Immature natural killer cell (primary cell): ENCODE measurements around the gene SELENBP1. TPM values are rescaled to one million over a fixed set of nuclear protein-coding genes. Genes with fewer than 3 reads are reported as not detected.

ENCODE experiments used
- DNase-seq, 3 donors: peaks; one replicate each; pipeline ENCODE4 v3.0.0; 2022; ENCODE audit warnings: mixed read lengths in 1 of 3
- H3K27ac Mint-ChIP-seq, 6 donors: one replicate each; pipeline ENCODE4 v1.8.0; 2020; ENCODE audit warnings: mixed read lengths in 6 of 6, mild to moderate bottlenecking in 5 of 6, inconsistent platforms in 4 of 6, moderate library complexity in 3 of 6
- H3K27me3 Mint-ChIP-seq, 3 donors: one replicate each; pipeline ENCODE4 v1.8.0; 2020 to 2021; ENCODE audit warnings: low read depth in 3 of 3, mild to moderate bottlenecking in 3 of 3, mixed read lengths in 3 of 3, moderate library complexity in 3 of 3, inconsistent platforms in 1 of 3
- H3K36me3 Mint-ChIP-seq, 3 donors: one replicate each; pipeline ENCODE4 v1.8.0; 2020; ENCODE audit warnings: mixed read lengths in 3 of 3, inconsistent platforms in 2 of 3, mild to moderate bottlenecking in 2 of 3
- H3K4me1 Mint-ChIP-seq, 2 donors: one replicate each; pipeline ENCODE4 v1.8.0; 2020; ENCODE audit warnings: inconsistent platforms in 2 of 2, mild to moderate bottlenecking in 2 of 2, mixed read lengths in 2 of 2, moderate library complexity in 1 of 2
- H3K4me3 Mint-ChIP-seq, 5 donors: one replicate each; pipeline ENCODE4 v1.8.0; 2020; ENCODE audit warnings: mild to moderate bottlenecking in 5 of 5, mixed read lengths in 5 of 5, inconsistent platforms in 3 of 5, moderate library complexity in 3 of 5
- H3K9me3 Mint-ChIP-seq, 6 donors: one replicate each; pipeline ENCODE4 v1.8.0; 2020; ENCODE audit warnings: mild to moderate bottlenecking in 6 of 6, mixed read lengths in 6 of 6, inconsistent platforms in 4 of 6, moderate library complexity in 3 of 6
- polyA plus RNA-seq, 3 donors: library from polyadenylated mRNA; unstranded; fragments of 300-500 nt; fragmentation: Illumina TruSeq; gene quantifications; one replicate each; pipeline ENCODE4 v1.2.3, GENCODE V29; 2021

The SELENBP1 gene
- polyA plus RNA-seq, 3 donors from 2014 or later = not detected

DNA sequence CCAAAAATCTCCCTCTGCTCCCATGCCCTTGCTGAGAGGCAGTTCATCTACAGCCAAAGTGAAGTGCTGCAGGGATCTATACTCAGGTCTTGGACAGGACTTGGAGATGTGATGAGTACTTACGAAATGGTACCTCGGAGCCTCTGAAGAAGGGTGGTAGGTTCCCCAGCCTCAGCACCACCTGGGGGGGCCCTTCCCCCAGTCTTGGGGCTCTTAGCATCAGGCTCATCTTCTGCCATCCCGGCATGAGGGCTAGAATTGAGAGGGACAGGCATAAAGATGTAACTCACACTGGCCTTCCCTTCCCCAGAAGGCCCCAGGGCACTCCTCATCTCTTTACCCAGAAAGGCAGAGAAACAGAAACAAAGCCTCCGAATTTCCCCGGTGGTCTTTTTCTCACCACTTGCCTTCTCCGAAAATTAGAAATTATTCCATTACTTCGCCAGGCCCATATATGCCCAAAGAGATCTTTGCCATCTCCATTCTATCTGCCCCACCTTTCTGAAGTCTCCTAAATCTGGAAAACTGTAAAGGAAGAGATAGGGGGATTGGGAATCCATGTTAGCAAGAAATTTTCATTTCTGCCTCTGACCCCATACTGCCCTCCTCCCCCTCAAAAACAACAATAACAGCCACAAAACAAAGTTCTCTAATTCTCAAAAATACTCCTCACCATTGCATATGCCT lies 26.3 kb downstream of the SELENBP1 start:
- peaks cover 0 to 2% (median 0%) of the 10 kb centered on the region in 6 donors for H3K9me3 Mint-ChIP-seq
- H3K27ac Mint-ChIP-seq = peak overlapping the region; percentile 94 to 100 (median 98)
- peaks cover 6 to 11% (median 8%) of the 10 kb centered on the region in 3 donors for H3K27me3 Mint-ChIP-seq
- H3K4me1 Mint-ChIP-seq = peaks cover 26 to 29% of the 10 kb centered on the region in 2 donors
- peak overlapping the region; percentile 93 to 98 (median 96) for H3K4me3 Mint-ChIP-seq
- H3K36me3 Mint-ChIP-seq = peaks cover 0 to 23% (median 7%) of the 10 kb centered on the region in 3 donors
- DNase-seq = no peak

DNA sequence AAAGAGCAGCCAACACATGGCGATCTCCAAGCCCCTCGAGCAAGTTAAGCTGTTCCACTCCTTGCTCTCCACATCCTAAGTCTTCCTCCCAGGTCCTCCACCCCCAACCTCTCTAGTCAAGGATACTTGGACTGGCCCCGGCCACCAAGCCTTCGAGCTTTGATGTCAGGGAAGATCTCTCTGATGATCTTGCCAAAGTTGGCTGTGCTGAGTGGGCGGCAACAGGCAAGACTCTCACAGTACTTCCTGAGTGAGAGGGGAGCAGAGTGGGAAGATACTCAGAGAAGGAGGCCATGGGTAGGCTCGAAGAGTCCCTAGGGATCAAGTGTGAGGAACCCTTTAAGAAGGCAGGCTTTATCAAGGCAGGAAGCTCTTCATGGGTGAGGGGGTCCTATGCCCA lies 28.2 kb downstream of the SELENBP1 start:
- no peak overlapping the region for H3K4me3 Mint-ChIP-seq
- DNase-seq = no peak
- peaks cover 30 to 42% of the 10 kb centered on the region in 2 donors for H3K4me1 Mint-ChIP-seq
- H3K27me3 Mint-ChIP-seq = peaks cover 6 to 11% (median 8%) of the 10 kb centered on the region in 3 donors
- H3K36me3 Mint-ChIP-seq = peaks cover 0 to 27% (median 7%) of the 10 kb centered on the region in 3 donors
- H3K9me3 Mint-ChIP-seq = no peaks in the 10 kb centered on the region
- H3K27ac Mint-ChIP-seq = peak overlapping the region in 5 of 6 donors; percentile 27 to 63 (median 43)

GRCh38 chr1:151343587-151343986 lies 28.9 kb downstream of the SELENBP1 start:
- DNase-seq = no peak
- no peaks in the 10 kb centered on the region for H3K9me3 Mint-ChIP-seq
- H3K4me1 Mint-ChIP-seq = peaks cover 30 to 42% of the 10 kb centered on the region in 2 donors
- H3K4me3 Mint-ChIP-seq = no peak overlapping the region
- peak overlapping the region; percentile 23 to 72 (median 66) for H3K27ac Mint-ChIP-seq
- H3K36me3 Mint-ChIP-seq = peaks cover 0 to 27% (median 7%) of the 10 kb centered on the region in 3 donors
- peaks cover 6 to 11% (median 8%) of the 10 kb centered on the region in 3 donors for H3K27me3 Mint-ChIP-seq

- peaks cover 0 to 27% (median 7%) of the 10 kb centered on the region in 3 donors for H3K36me3 Mint-ChIP-seq
- H3K4me3 Mint-ChIP-seq = no peak overlapping the region
- peaks cover 6 to 11% (median 8%) of the 10 kb centered on the region in 3 donors for H3K27me3 Mint-ChIP-seq
- no peak for DNase-seq
- peak overlapping the region in 4 of 6 donors; percentile 29 to 66 (median 39) for H3K27ac Mint-ChIP-seq
- peaks cover 25 to 34% of the 10 kb centered on the region in 2 donors for H3K4me1 Mint-ChIP-seq
- no peaks in the 10 kb centered on the region for H3K9me3 Mint-ChIP-seq
Observed at GRCh38 chr1:151342569-151342968, 29.9 kb downstream of the SELENBP1 start.

DNA sequence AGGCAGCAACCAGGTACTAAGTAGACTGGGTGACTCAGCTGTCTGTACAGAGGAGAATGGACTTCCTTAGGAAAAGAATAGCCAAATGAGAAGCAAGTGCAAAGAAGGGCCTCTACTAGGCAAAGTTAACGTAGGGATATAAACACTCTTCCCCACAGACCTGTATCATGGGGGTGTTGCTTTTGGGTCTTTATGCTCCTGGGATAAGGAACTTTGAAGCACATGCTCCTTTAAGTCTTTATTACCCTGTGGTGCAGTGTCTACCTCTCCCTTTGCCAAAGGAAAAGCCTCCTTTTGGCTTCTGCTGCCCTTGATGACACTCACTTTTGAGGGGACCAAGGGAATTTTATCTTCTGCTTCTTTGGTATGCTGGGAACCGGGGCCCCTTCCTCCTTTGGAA lies 30.5 kb downstream of the SELENBP1 start:
- Mint-ChIP-seq H3K27ac (peak overlapping the region in 1 of 6 donors; percentile 54), H3K36me3 (peaks cover 0 to 27% (median 7%) of the 10 kb centered on the region in 3 donors), H3K4me1 (peaks cover 20 to 28% of the 10 kb centered on the region in 2 donors), H3K27me3 (peaks cover 3 to 8% (median 4%) of the 10 kb centered on the region in 3 donors), H3K4me3 (no peak overlapping the region), H3K9me3 (no peaks in the 10 kb centered on the region)
- no peak for DNase-seq

DNA sequence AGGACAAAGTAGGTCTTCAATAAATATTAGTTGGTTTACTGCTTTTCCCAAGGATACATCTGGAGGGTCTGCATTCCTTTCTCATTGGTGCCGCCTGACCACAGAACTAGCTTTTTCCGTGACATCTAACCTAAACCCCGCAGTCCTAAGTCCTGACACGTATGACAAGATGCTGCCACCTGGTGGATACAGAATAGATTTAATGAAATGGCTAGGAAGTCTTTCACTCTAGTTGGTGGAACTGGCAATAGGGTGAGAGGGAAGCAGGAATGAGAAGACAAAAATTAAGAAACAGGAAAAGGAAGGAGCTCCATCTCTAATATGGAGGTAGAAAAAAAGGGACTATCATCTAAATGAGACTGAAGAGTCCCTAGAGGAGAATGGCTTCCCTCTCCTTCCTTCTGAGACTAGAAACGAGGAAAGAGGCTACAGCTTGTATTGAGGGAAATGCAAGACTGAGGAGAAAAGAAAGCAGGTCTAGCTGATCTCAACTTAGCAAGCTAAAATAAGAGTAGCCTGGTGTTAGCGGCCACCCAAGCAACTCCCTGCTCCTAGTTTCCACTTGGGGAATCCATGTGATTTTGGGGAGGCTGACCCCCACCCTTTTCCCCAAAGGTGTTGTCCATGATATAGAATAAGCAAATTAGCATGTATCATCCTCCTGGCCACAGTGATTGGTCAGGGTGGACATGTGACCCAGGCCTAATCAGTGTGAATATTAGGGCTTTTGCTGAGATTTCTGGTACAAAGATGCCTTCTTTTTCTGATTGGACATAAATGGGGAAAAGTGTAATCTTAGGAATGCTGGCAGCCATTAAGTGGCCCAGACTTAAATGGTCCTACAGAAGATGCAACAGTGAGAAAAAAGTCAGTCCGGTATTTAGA lies 31.4 kb downstream of the SELENBP1 start:
- Mint-ChIP-seq H3K36me3 (peaks cover 0 to 22% (median 7%) of the 10 kb centered on the region in 3 donors), H3K27ac (peak overlapping the region; percentile 44 to 77 (median 75)), H3K4me1 (peaks cover 11 to 19% of the 10 kb centered on the region in 2 donors), H3K4me3 (no peak overlapping the region), H3K27me3 (no peaks in the 10 kb centered on the region), H3K9me3 (no peaks in the 10 kb centered on the region)
- DNase-seq = peak; percentile 60 to 67 (median 62)

- peaks cover 0 to 4% (median 0%) of the 10 kb centered on the region in 3 donors for H3K36me3 Mint-ChIP-seq
- H3K27ac Mint-ChIP-seq = peak overlapping the region in 1 of 6 donors; percentile 89
- H3K4me3 Mint-ChIP-seq = no peak overlapping the region
- H3K27me3 Mint-ChIP-seq = no peaks in the 10 kb centered on the region
- no peak for DNase-seq
- H3K9me3 Mint-ChIP-seq = no peaks in the 10 kb centered on the region
- H3K4me1 Mint-ChIP-seq = peaks cover 4 to 13% of the 10 kb centered on the region in 2 donors
Observed at GRCh38 chr1:151336556-151336955, 35.9 kb downstream of the SELENBP1 start.

DNA sequence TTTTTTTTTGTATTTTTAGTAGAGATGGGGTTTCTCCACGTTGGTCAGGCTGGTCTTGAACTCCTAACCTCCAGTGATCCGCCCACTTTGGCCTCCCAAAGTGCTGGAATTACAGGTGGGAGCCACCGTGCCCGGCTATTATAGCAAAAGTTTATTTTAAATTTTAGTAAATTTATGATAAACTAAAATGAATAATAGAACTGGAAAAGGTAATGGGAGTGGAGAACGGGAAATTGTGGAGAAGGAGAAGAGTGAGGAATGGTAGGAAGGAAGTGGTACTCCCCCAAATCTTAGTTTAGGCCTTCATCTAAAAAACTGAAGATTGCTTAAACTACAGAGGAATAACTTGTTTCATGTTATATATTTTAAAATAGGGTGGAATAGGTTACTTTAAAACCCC lies 37.7 kb downstream of the SELENBP1 start:
- DNase-seq = no peak
- Mint-ChIP-seq H3K4me3 (no peak overlapping the region), H3K4me1 (peaks cover 0 to 2% of the 10 kb centered on the region in 2 donors), H3K27ac (no peak overlapping the region), H3K36me3 (no peaks in the 10 kb centered on the region), H3K9me3 (no peaks in the 10 kb centered on the region), H3K27me3 (peaks cover 0 to 3% (median 0%) of the 10 kb centered on the region in 3 donors)

DNA sequence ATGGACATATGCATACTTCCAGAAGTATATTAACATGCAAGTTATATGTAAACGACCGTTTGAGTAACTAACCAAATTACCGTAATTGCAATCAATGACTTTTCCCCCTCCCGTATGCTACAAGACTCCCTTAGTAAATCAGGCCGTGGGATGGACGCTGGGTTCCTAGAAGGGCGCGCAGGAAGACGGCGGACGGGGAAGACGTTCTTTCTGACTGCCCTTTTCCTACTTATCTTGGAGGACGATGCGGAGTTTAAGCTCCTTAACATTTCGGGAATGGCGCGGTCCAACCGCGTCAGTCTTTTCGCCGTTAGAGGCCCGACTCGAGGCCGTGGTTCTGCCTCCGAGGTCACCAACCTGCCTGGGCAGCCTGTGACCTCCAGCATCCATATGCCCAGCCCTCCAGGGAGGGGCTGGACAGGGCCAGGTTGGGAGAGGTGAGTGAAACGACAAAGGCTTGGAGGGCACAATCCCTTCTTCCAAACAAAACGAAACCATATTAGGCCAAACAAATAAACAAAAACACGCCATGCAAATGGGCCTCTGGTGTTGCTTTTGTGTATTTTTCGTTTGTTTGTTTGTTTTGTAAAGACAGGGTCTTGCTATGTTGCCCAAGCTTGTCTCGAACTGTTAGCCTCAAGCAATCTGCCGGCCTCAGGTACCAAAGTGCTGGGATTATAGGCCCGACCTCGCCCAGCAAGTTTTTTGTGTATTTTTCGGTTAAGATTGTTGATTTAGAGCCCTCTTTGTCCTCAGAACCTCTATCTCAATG lies 44.4 kb downstream of the SELENBP1 start:
- Mint-ChIP-seq H3K27me3 (peaks cover 2 to 12% (median 5%) of the 10 kb centered on the region in 3 donors), H3K4me1 (peaks cover 36 to 47% of the 10 kb centered on the region in 2 donors), H3K9me3 (no peaks in the 10 kb centered on the region), H3K36me3 (peaks cover 0 to 7% (median 0%) of the 10 kb centered on the region in 3 donors), H3K27ac (peak overlapping the region; percentile 96 to 99 (median 98)), H3K4me3 (peak overlapping the region; percentile 93 to 99 (median 93))
- no peak for DNase-seq

DNA sequence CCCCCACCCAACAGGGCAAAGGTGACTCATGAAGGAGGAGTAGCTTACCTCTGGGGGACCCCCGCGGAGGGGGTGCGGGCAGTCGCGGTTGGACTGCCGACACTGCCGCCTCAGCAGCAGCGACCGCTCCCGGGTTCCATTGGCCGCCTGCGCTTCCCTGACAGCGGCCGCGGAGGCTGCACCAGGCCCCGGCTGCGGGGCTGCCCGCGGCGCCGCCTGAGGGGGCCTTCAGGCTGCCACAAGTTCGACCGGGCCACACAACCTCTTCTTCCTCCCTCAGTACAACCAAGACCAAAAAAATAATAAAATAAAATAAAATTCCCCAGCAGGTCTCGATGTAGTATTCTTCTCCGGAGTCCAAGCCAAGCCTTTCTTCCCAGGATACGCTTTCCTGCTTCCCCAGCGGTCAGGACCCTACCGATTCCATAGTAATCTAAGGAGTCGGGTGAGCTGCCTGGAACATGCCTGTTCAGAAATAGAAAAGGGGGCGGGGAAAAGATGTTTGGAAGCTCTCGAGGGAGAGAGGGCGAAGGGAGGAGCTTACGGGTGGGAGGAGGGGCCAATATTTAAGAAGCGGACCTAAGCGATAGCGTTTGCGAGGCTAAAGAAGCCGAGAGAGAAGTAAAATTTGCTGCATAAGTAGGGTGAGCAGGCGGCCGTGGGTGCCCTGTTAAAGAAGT lies 45.1 kb downstream of the SELENBP1 start, which contains the start of gene PI4KB:
PI4KB (minus strand) TSS at position 194 of the 680 bp plus-strand sequence. CDS start 10,935 bp downstream, outside the sequence.
- peak within 1 kb of the TSS; percentile 93 to 99 (median 93) for H3K4me3 Mint-ChIP-seq
- H3K27ac Mint-ChIP-seq = peak within 1 kb of the TSS; percentile 96 to 99 (median 98)
- H3K36me3 Mint-ChIP-seq = peaks cover 0 to 7% (median 0%) of the 10 kb centered on the region in 3 donors
- H3K9me3 Mint-ChIP-seq = no peaks in the 10 kb centered on the region
- peaks cover 40 to 53% of the 10 kb centered on the region in 2 donors for H3K4me1 Mint-ChIP-seq
- H3K27me3 Mint-ChIP-seq = peaks cover 2 to 12% (median 5%) of the 10 kb centered on the region in 3 donors
- peak; percentile 94 to 96 (median 95) for DNase-seq

- peaks cover 46 to 59% of the 10 kb centered on the region in 2 donors for H3K4me1 Mint-ChIP-seq
- H3K9me3 Mint-ChIP-seq = no peaks in the 10 kb centered on the region
- H3K27ac Mint-ChIP-seq = peak overlapping the region; percentile 81 to 98 (median 96)
Observed at GRCh38 chr1:151326619-151327222, 45.8 kb downstream of the SELENBP1 start.

More at GRCh38 chr1:151326619-151327222, 45.8 kb downstream of the SELENBP1 start:
- peak overlapping the region; percentile 93 to 99 (median 93) for H3K4me3 Mint-ChIP-seq
- peak in 2 of 3 donors; percentile 41 to 54 for DNase-seq
- H3K36me3 Mint-ChIP-seq = peaks cover 0 to 7% (median 0%) of the 10 kb centered on the region in 3 donors
- peaks cover 2 to 12% (median 5%) of the 10 kb centered on the region in 3 donors for H3K27me3 Mint-ChIP-seq
